IMR-90 (cell line): ENCODE results near the gene KRT4. TPM values are rescaled to one million over a fixed set of nuclear protein-coding genes. Genes with fewer than 3 reads are reported as not detected.

ENCODE experiments used
- ATAC-seq: fragments of 200-7000 bp; cut with Tn5 transposase; 2 replicates; pipeline ENCODE4 v1.9.1; 2020; ENCODE audit warnings: low read depth, mild to moderate bottlenecking, moderate library complexity
- BruUV-seq: library from RNA; stranded (reverse); fragments of 400-500 nt; replicated peaks from 2 replicates; lab custom pipeline; 2021; lab: Mats Ljungman, UMichigan
- CTCF ChIA-PET: fragments of 300-600 bp; formaldehyde crosslinking; extraction: SDS; loops from one replicate; lab custom pipeline; 2021; ENCODE audit warnings: antibody characterized with exemption; lab: Yijun Ruan, JAX
- POLR2A ChIA-PET: fragments of 300-600 bp; sonication (Branson Sonifier 250); formaldehyde crosslinking; loops from one replicate; lab custom pipeline; 2022; ENCODE audit warnings: antibody characterized with exemption; ENCODE audit not compliant: unreplicated experiment; lab: Charles Lee
- DNase-seq: peaks from one replicate; pipeline ENCODE4 v3.0.0; 2013
- H2AFZ ChIP-seq: replicated peaks from 2 replicates; pipeline ENCODE3; 2013; ENCODE audit warnings: low read length, mild to moderate bottlenecking; ENCODE audit not compliant: poor library complexity
- H2AK5ac ChIP-seq: 2 replicates; pipeline ENCODE4 v1.6.1; 2013; ENCODE audit warnings: low read depth, low read length, inconsistent platforms
- H2AK9ac ChIP-seq: replicated peaks from 2 replicates; pipeline ENCODE3; 2013; ENCODE audit warnings: mild to moderate bottlenecking, low read depth, low read length, moderate library complexity; ENCODE audit not compliant: poor library complexity
- H2BK120ac ChIP-seq: 2 replicates; pipeline ENCODE4 v1.6.1; 2013; ENCODE audit warnings: low read depth, low read length, inconsistent platforms
- H2BK15ac ChIP-seq: 3 replicates; pipeline ENCODE4 v1.6.1; 2013; ENCODE audit warnings: low read depth, low read length, inconsistent platforms
- H2BK20ac ChIP-seq: 2 replicates; pipeline ENCODE4 v1.6.1; 2013; ENCODE audit warnings: low read depth, mild to moderate bottlenecking, inconsistent platforms, low read length, moderate library complexity
- H2BK5ac ChIP-seq: 2 replicates; pipeline ENCODE4 v1.6.1; 2013; ENCODE audit warnings: mild to moderate bottlenecking, low read depth, low read length, inconsistent platforms; ENCODE audit not compliant: poor library complexity, severe bottlenecking
- H3K14ac ChIP-seq: replicated peaks from 2 replicates; pipeline ENCODE4 v1.6.1; 2013; ENCODE audit warnings: low read depth, low read length, inconsistent platforms
- H3K18ac ChIP-seq: 2 replicates; pipeline ENCODE4 v1.6.1; 2013; ENCODE audit warnings: low read depth, low read length, control low read depth
- H3K23ac ChIP-seq: 2 replicates; pipeline ENCODE4 v1.6.1; 2013; ENCODE audit warnings: low read depth, low read length, inconsistent platforms
- H3K27ac ChIP-seq: 2 replicates; pipeline ENCODE4 v1.5.1; 2013; ENCODE audit warnings: mild to moderate bottlenecking, control low read depth, low read length; ENCODE audit not compliant: insufficient read depth
- H3K27me3 ChIP-seq: 2 replicates; pipeline ENCODE4 v1.6.1; 2013; ENCODE audit warnings: low read length; ENCODE audit not compliant: control insufficient read depth, insufficient read depth
- H3K36me3 ChIP-seq: 2 replicates; pipeline ENCODE4 v1.6.1; 2013; ENCODE audit warnings: low read length, mixed read lengths; ENCODE audit not compliant: control insufficient read depth, insufficient read depth
- H3K4ac ChIP-seq: 2 replicates; pipeline ENCODE4 v1.6.1; 2013; ENCODE audit warnings: low read depth, low read length, inconsistent platforms
- H3K4me1 ChIP-seq: 2 replicates; pipeline ENCODE4 v1.6.1; 2013; ENCODE audit warnings: low read length, mixed read lengths; ENCODE audit not compliant: control insufficient read depth, insufficient read depth
- H3K4me2 ChIP-seq: 2 replicates; pipeline ENCODE4 v1.6.1; 2013; ENCODE audit warnings: low read depth, mild to moderate bottlenecking, control low read depth, low read length, moderate library complexity
- H3K4me3 ChIP-seq: 2 replicates; pipeline ENCODE4 v1.5.1; 2013; ENCODE audit warnings: low read depth, mild to moderate bottlenecking, control low read depth, low read length, moderate library complexity; ENCODE audit not compliant: insufficient read depth
- H3K56ac ChIP-seq: 2 replicates; pipeline ENCODE4 v1.6.1; 2013; ENCODE audit warnings: low read length, inconsistent platforms; ENCODE audit not compliant: insufficient read depth; ENCODE audit errors: extremely low read depth
- H3K79me1 ChIP-seq, 2 experiments: 2 replicates each; pipeline ENCODE4 v1.6.1; 2013; ENCODE audit warnings: low read length in 2 of 2, inconsistent platforms in 1 of 2, low read depth in 1 of 2
- H3K9ac ChIP-seq: 2 replicates; pipeline ENCODE4 v1.6.1; 2013; ENCODE audit warnings: low read depth, low read length, control low read depth
- H3K9me1 ChIP-seq: 2 replicates; pipeline ENCODE4 v1.6.1; 2013; ENCODE audit warnings: low read length, inconsistent platforms; ENCODE audit not compliant: insufficient read depth
- H3K9me3 ChIP-seq: 2 replicates; pipeline ENCODE4 v1.6.1; 2013; ENCODE audit warnings: low read length; ENCODE audit not compliant: control insufficient read depth, insufficient read depth
- H4K20me1 ChIP-seq: 2 replicates; pipeline ENCODE4 v1.6.1; 2013; ENCODE audit warnings: low read length, inconsistent platforms; ENCODE audit not compliant: insufficient read depth
- H4K5ac ChIP-seq: 2 replicates; pipeline ENCODE4 v1.6.1; 2013; ENCODE audit warnings: mild to moderate bottlenecking, low read depth, low read length, control low read depth
- H4K8ac ChIP-seq, 2 experiments: 2 replicates each; pipeline ENCODE4 v1.6.1; 2013; ENCODE audit warnings: low read depth in 2 of 2, low read length in 2 of 2, control low read depth in 1 of 2, inconsistent platforms in 1 of 2
- H4K91ac ChIP-seq: 2 replicates; pipeline ENCODE4 v1.6.1; 2013; ENCODE audit warnings: low read depth, low read length, inconsistent platforms; ENCODE audit not compliant: insufficient read depth
- CHD1 ChIP-seq: IDR thresholded peaks from 2 replicates; pipeline ENCODE4 v1.6.1; 2012; ENCODE audit warnings: low read depth, low read length, improper control_type of control experiment
- MAFK ChIP-seq: IDR thresholded peaks from 2 replicates; pipeline ENCODE4 v1.6.1; 2012; ENCODE audit warnings: low read depth, low read length, improper control_type of control experiment
- POLR2A ChIP-seq: IDR thresholded peaks from 2 replicates; pipeline ENCODE4 v1.6.1; 2012; ENCODE audit warnings: mild to moderate bottlenecking, low read depth, low read length
- RAD21 ChIP-seq: IDR thresholded peaks from 2 replicates; pipeline ENCODE4 v1.6.1; 2012; ENCODE audit warnings: low read length, improper control_type of control experiment
- WGBS, 2 experiments: methylation state at CpG; one replicate each; pipeline versions ENCODE4 v1.1.5 to v1.1.7; 2013; ENCODE audit warnings: missing lambda C conversion rate in 2 of 2; ENCODE audit not compliant: insufficient read length in 1 of 2; ENCODE audit errors: extremely low coverage in 2 of 2; 5-methylcytosine and 5-hydroxymethylcytosine counted together
- dilution Hi-C: fragments of 300-500 bp; cut with HindIII; formaldehyde crosslinking; loops from one replicate; pipeline ENCODE4 v1.14.3; 2018; ENCODE audit warnings: low sequenced_read_pairs; ENCODE audit not compliant: unreplicated experiment
- in situ Hi-C: fragments of 300-500 bp; cut with MboI; formaldehyde crosslinking; loops from 3 replicates; pipeline ENCODE4 v1.14.3; 2019; ENCODE audit warnings: low sequenced_read_pairs, inconsistent platforms, mixed read lengths
- intact Hi-C: fragments of 100-400 bp; cut with micrococcal nuclease; formaldehyde crosslinking; loops from 2 replicates; pipeline ENCODE4 v1.10.0; 2022
- polyA plus RNA-seq, 3 experiments: library from polyadenylated mRNA; depleted of rRNA; stranded (reverse); fragments of >200 nt; gene quantifications; 2 replicates each; pipeline ENCODE4 v1.2.3, GENCODE V29; 2012; ENCODE audit warnings: low replicate concordance in 1 of 3
- total RNA-seq: library from RNA; depleted of rRNA; stranded (reverse); fragments of >200 nt; gene quantifications from 2 replicates; pipeline ENCODE4 v1.2.3, GENCODE V29; 2012
- TF ChIP-seq, protein P1 (sequence below): fragments of 150-350 bp; IDR thresholded peaks from 2 replicates; pipeline ENCODE4 v1.6.1; 2016; ENCODE audit warnings: low read depth, mild to moderate bottlenecking, low read length, moderate library complexity, borderline replicate concordance

The KRT4 gene
- total and polyA plus RNA-seq, 2 of the 4 experiments (the other 2 are of a cell fraction) = under 0.01 to 0.07 TPM

DNA sequence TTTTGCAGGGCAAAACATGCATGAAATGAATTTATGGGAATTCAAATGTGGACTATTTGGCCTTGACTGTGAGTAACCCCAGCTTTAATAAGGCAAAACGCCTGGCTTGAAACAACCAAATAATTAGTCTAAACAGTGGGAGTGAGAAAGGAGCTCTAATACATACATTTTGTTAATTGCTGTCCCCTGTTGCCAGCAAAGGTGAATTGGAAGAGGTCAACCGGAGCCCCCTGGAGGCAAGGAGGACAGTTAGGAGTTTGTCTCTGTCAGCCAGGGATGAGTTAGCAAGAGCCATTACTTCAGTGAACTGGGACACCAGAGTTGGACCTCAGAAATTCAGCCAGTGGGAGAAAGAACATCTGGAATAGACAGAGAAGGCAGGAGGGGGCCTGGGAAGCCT, 54.2 kb downstream of the KRT4 start:
- in situ Hi-C loops (no loop called here), dilution Hi-C loops (no loop called here), intact Hi-C loops (no loop called here)
- H3K4me3 ChIP-seq = no peak overlapping the region
- no peak overlapping the region for H3K27ac ChIP-seq
- peaks cover 2% of the 10 kb centered on the region for H3K27me3 ChIP-seq
- no peaks in the 10 kb centered on the region for H3K36me3 ChIP-seq
- no peak overlapping the region for H3K4me2 ChIP-seq
- H3K18ac ChIP-seq = no peak overlapping the region
- H4K91ac ChIP-seq = no peak overlapping the region
- POLR2A ChIA-PET = no interaction called here
- H3K4me1 ChIP-seq = no peaks in the 10 kb centered on the region
- DNase-seq = no peak
- no peak overlapping the region for H3K4ac ChIP-seq
- no peak overlapping the region for H2AFZ ChIP-seq
- no TSS peak for BruUV-seq
- no CpG with 5 or more reads among the region's 2 CpGs for WGBS, 2 experiments
- no peak overlapping the region for H2AK9ac ChIP-seq
- no peak overlapping the region for H3K23ac ChIP-seq
- H2BK15ac ChIP-seq = no peak overlapping the region
- no peaks in the 10 kb centered on the region for H3K9me1 ChIP-seq
- CTCF ChIA-PET = no interaction called here
- no peak overlapping the region for H3K56ac ChIP-seq
- H2BK120ac ChIP-seq = no peak overlapping the region
- H2BK5ac ChIP-seq = no peak overlapping the region
- no peak overlapping the region for H3K9ac ChIP-seq
- no peaks in the 10 kb centered on the region for H4K20me1 ChIP-seq
- H2BK20ac ChIP-seq = no peak overlapping the region
- no peak for ATAC-seq
- no peak overlapping the region for H2AK5ac ChIP-seq
- peaks cover 5% of the 10 kb centered on the region; the same call in 1 of the 2 replicates for H3K9me3 ChIP-seq
- H4K5ac ChIP-seq = no peak overlapping the region
- H3K14ac ChIP-seq = no peak overlapping the region
- no peak for TF ChIP-seq RAD21
- no peak for TF ChIP-seq POLR2A
- TF ChIP-seq CHD1 = no peak
- TF ChIP-seq MAFK = no peak
- TF ChIP-seq, protein P1, sequence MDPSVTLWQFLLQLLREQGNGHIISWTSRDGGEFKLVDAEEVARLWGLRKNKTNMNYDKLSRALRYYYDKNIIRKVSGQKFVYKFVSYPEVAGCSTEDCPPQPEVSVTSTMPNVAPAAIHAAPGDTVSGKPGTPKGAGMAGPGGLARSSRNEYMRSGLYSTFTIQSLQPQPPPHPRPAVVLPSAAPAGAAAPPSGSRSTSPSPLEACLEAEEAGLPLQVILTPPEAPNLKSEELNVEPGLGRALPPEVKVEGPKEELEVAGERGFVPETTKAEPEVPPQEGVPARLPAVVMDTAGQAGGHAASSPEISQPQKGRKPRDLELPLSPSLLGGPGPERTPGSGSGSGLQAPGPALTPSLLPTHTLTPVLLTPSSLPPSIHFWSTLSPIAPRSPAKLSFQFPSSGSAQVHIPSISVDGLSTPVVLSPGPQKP = no peak
- no peak overlapping the region for H4K8ac ChIP-seq
- no peaks in the 10 kb centered on the region for H3K79me1 ChIP-seq
